K562 (cell line): Measurements from ENCODE around the gene GPX2. TPM values are rescaled to one million over a fixed set of nuclear protein-coding genes. Genes with fewer than 3 reads are reported as not detected.
A peak's percentile ranks its signal among the peaks of the same experiment; 100 is the strongest.

Experiments
- CCAR2 ChIP-seq: fragments of 200-400 bp; formaldehyde crosslinking; IDR thresholded peaks from 2 replicates; pipeline ENCODE4 v1.6.1; 2017; ENCODE audit warnings: mild to moderate bottlenecking, low read depth, low read length
- DIDO1 ChIP-seq: fragments of 450-650 bp; IDR thresholded peaks from 2 replicates; pipeline ENCODE4 v1.6.1; 2016; ENCODE audit warnings: low read depth, missing biosample characterization, missing genetic modification characterization
- FOXP1 ChIP-seq: sonication (generic); formaldehyde crosslinking; IDR thresholded peaks from 2 replicates; pipeline ENCODE4 v1.8.0; 2022; ENCODE audit warnings: mild to moderate bottlenecking, missing genetic modification reagents
- HNRNPL ChIP-seq: fragments of 200-400 bp; formaldehyde crosslinking; IDR thresholded peaks from 2 replicates; pipeline ENCODE4 v1.6.1; 2017; ENCODE audit warnings: low read depth, mild to moderate bottlenecking, low read length
- KAT8 ChIP-seq: fragments of 450-650 bp; IDR thresholded peaks from 2 replicates; pipeline ENCODE4 v1.6.1; 2016; ENCODE audit warnings: low read depth, mild to moderate bottlenecking
- MYNN ChIP-seq, 2 experiments: sonication (generic); formaldehyde crosslinking in 1 of 2; IDR thresholded peaks; 2 replicates each; pipeline versions ENCODE4 v1.5.0 to v1.6.1; 2016 to 2020; ENCODE audit warnings: antibody characterized with exemption in 1 of 2, missing genetic modification reagents in 1 of 2
- NFYB ChIP-seq: IDR thresholded peaks from 2 replicates; pipeline ENCODE4 v1.6.1; 2011; ENCODE audit warnings: mild to moderate bottlenecking, moderate library complexity; ENCODE audit not compliant: insufficient read length; ENCODE audit errors: extremely low read depth
- PHF20 ChIP-seq: fragments of 450-650 bp; IDR thresholded peaks from 2 replicates; pipeline ENCODE4 v1.6.1; 2018; ENCODE audit not compliant: partially characterized antibody
- POLR2A ChIP-seq: fragments of 450-650 bp; conservative IDR thresholded peaks from 2 replicates; pipeline ENCODE4 v1.6.1; 2016
- RBM14 ChIP-seq: fragments of 200-400 bp; formaldehyde crosslinking; IDR thresholded peaks from 2 replicates; pipeline ENCODE4 v1.6.1; 2018; ENCODE audit warnings: low read depth, mild to moderate bottlenecking, low read length, moderate library complexity, borderline replicate concordance; ENCODE audit not compliant: insufficient read depth
- RCOR1 ChIP-seq, 2 experiments: IDR thresholded peaks; 2 replicates each; pipeline ENCODE4 v1.6.1; 2012; ENCODE audit warnings: low read depth in 2 of 2, low read length in 2 of 2, borderline replicate concordance in 1 of 2, improper control_type of control experiment in 1 of 2
- SRF ChIP-seq, 2 experiments: fragments of 250-450, 450-650 bp in 1 of 2; sonication (Bioruptor Pico) in 1 of 2; sonication (generic) in 1 of 2; formaldehyde crosslinking; IDR thresholded peaks; 2 replicates each; pipeline versions ENCODE4 v1.5.0 to v1.5.1; 2020 to 2022; ENCODE audit warnings: mild to moderate bottlenecking in 1 of 2, missing genetic modification reagents in 1 of 2
- SUPT5H ChIP-seq: fragments of 450-650 bp; IDR thresholded peaks from 2 replicates; pipeline ENCODE4 v1.6.1; 2016
- TFE3 ChIP-seq: fragments of 450-650 bp; formaldehyde crosslinking; IDR thresholded peaks from 2 replicates; pipeline ENCODE4 v1.4.0; 2020; ENCODE audit warnings: mild to moderate bottlenecking, mixed read lengths
- ZNF143 ChIP-seq: sonication (generic); formaldehyde crosslinking; IDR thresholded peaks from 2 replicates; pipeline ENCODE4 v1.9.0; 2022; ENCODE audit warnings: mild to moderate bottlenecking, missing genetic modification reagents
- ZNF311 ChIP-seq: fragments of 250-450 bp; sonication (Bioruptor Pico); IDR thresholded peaks from 2 replicates; pipeline ENCODE4 v1.4.0; 2020; ENCODE audit warnings: mild to moderate bottlenecking, moderate library complexity
- ZNF586 ChIP-seq: fragments of 450-650 bp; formaldehyde crosslinking; conservative IDR thresholded peaks from 2 replicates; pipeline ENCODE4 v1.4.0; 2020; ENCODE audit warnings: mild to moderate bottlenecking, moderate library complexity
- ZNF644 ChIP-seq: fragments of 200-800 bp; sonication (Bioruptor generic); IDR thresholded peaks from 2 replicates; pipeline ENCODE4 v1.6.1; 2016; ENCODE audit warnings: low read depth, missing genetic modification characterization, missing compliant biosample characterization
- ZNF696 ChIP-seq: fragments of 250-450 bp; sonication (Bioruptor Pico); conservative IDR thresholded peaks from 2 replicates; pipeline ENCODE4 v1.4.0; 2020; ENCODE audit warnings: mild to moderate bottlenecking, moderate library complexity
- polyA plus RNA-seq, 8 experiments: library from polyadenylated mRNA; depleted of rRNA in 4 of 8; stranded (reverse) in 5 of 8; unstranded in 3 of 8; fragments of >200 nt; fragmentation: Nextera tagmentation in 2 of 8; fragmentation: Illumina TruSeq in 1 of 8; extraction: Ambion mirVana in 2 of 8; extraction: Trizol in 1 of 8; gene quantifications; 2 replicates each; pipeline versions ENCODE4 v1.2.1 to v1.2.3, GENCODE V29; 2011 to 2014; ENCODE audit warnings: inconsistent platforms in 1 of 8, missing spikeins in 1 of 8
- total RNA-seq, 7 experiments: library from RNA; depleted of rRNA in 6 of 7; stranded (reverse); fragments of >200 nt in 6 of 7; fragmentation: Illumina TruSeq in 2 of 7; extraction: Trizol in 2 of 7; gene quantifications; 2 replicates each; pipeline versions ENCODE4 v1.2.1 to v1.2.3, GENCODE V29; 2011 to 2021; ENCODE audit warnings: low replicate concordance in 1 of 7
- TF ChIP-seq, protein P1 (sequence below): fragments of 450-650 bp; formaldehyde crosslinking; IDR thresholded peaks from 2 replicates; pipeline ENCODE4 v1.4.0; 2020; ENCODE audit warnings: mild to moderate bottlenecking, moderate library complexity
- TF ChIP-seq, protein P2 (sequence below): sonication (generic); formaldehyde crosslinking; IDR thresholded peaks from 2 replicates; pipeline ENCODE4 v1.9.0; 2022; ENCODE audit warnings: mild to moderate bottlenecking, missing genetic modification reagents
- TF ChIP-seq, protein P3 (sequence below): sonication (generic); formaldehyde crosslinking; IDR thresholded peaks from 2 replicates; pipeline ENCODE4 v1.8.1; 2022; ENCODE audit warnings: missing genetic modification reagents

Gene GPX2
- total and polyA plus RNA-seq, 9 of the 15 experiments (the other 6 are each of a cell fraction or from before 2014, with no cell fraction given) = 0.24 TPM; not detected in 8

DNA sequence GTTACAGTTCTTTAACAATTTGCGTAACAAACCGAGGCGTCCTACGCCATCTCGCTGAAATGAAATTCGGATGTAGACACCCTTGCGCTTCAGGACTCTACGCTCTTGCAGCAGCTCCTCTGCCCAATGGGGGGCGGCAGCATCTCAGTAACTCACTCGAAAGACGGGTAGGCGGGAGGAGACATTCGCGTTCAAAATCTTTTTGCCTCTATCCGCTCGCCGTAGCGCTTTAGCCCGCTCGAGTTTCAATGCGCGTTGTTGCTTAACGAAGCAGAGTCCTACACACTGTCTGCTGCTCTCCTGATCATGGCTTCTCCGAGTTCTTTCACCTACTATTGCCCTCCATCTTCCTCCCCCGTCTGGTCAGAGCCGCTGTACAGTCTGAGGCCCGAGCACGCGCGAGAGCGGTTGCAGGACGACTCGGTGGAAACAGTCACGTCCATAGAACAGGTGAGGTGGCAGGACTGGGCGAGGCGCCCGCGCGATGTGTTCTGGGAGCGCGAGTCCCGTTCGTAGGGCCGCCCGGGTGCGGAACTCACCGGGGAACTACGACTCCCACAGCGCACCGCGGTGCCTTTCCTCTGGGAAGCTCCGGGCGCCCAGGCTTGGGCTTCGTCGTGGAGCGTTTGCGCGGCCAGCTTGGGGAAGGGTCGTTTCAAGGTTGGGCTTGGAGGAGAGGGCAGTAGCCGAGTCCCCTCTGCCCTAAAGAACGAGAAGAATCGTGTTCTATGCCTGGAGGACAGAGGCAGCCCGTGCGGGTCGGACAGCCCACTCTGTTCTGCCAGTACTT is 44.3 kb upstream of the GPX2 start, which contains the start of gene FNTB (continued):
- TF ChIP-seq KAT8 = no peak
- no peak for TF ChIP-seq ZNF586
- TF ChIP-seq POLR2A = peak; percentile 84
- TF ChIP-seq DIDO1 (tag) = peak; percentile 81
- TF ChIP-seq HNRNPL = no peak
- peak; percentile 97 for TF ChIP-seq ZNF143 (CRISPR knock-in tag)
- no peak for TF ChIP-seq CCAR2
- peak; percentile 34; the same call in 1 of the 2 replicates for TF ChIP-seq MYNN (IDR thresholded peaks at IDR 0.05)
- TF ChIP-seq MYNN (CRISPR knock-in tag; IDR thresholded peaks at IDR 0.05) = no peak
- no peak for TF ChIP-seq TFE3 (CRISPR knock-in tag)
- peak; percentile 79; the same call in 1 of the 2 replicates for TF ChIP-seq ZNF644 (tag)
- TF ChIP-seq, protein P1, sequence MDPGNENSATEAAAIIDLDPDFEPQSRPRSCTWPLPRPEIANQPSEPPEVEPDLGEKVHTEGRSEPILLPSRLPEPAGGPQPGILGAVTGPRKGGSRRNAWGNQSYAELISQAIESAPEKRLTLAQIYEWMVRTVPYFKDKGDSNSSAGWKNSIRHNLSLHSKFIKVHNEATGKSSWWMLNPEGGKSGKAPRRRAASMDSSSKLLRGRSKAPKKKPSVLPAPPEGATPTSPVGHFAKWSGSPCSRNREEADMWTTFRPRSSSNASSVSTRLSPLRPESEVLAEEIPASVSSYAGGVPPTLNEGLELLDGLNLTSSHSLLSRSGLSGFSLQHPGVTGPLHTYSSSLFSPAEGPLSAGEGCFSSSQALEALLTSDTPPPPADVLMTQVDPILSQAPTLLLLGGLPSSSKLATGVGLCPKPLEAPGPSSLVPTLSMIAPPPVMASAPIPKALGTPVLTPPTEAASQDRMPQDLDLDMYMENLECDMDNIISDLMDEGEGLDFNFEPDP = no peak
- TF ChIP-seq FOXP1 = no peak; the same call in 1 of the 2 replicates
- TF ChIP-seq, protein P2, sequence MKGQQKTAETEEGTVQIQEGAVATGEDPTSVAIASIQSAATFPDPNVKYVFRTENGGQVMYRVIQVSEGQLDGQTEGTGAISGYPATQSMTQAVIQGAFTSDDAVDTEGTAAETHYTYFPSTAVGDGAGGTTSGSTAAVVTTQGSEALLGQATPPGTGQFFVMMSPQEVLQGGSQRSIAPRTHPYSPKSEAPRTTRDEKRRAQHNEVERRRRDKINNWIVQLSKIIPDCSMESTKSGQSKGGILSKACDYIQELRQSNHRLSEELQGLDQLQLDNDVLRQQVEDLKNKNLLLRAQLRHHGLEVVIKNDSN (CRISPR knock-in tag) = no peak
- TF ChIP-seq SUPT5H = peak; percentile 82
- TF ChIP-seq NFYB = no peak
- TF ChIP-seq, protein P3, sequence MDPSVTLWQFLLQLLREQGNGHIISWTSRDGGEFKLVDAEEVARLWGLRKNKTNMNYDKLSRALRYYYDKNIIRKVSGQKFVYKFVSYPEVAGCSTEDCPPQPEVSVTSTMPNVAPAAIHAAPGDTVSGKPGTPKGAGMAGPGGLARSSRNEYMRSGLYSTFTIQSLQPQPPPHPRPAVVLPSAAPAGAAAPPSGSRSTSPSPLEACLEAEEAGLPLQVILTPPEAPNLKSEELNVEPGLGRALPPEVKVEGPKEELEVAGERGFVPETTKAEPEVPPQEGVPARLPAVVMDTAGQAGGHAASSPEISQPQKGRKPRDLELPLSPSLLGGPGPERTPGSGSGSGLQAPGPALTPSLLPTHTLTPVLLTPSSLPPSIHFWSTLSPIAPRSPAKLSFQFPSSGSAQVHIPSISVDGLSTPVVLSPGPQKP (CRISPR knock-in tag) = no peak
- 0 out of 4 replicates have a peak, but pooled peaks of 1 of the 2 experiments have one; percentile 9 for TF ChIP-seq RCOR1 (IDR thresholded peaks at IDR 0.05; ENCODE audit: borderline replicate concordance in 1 of 2, low read depth in 2 of 2, low read length in 2 of 2)
- no peak for TF ChIP-seq SRF (CRISPR knock-in tag; IDR thresholded peaks at IDR 0.05)
- no peak for TF ChIP-seq ZNF311 (CRISPR knock-in tag)
- TF ChIP-seq PHF20 = no peak
- no peak for TF ChIP-seq ZNF696 (CRISPR knock-in tag)
- no peak for TF ChIP-seq RBM14
